H7 (cell line): Measurements from ENCODE around the gene MAST4. TPM values are rescaled to one million over a fixed set of nuclear protein-coding genes. Genes with fewer than 3 reads are reported as not detected.
A peak's percentile ranks its signal among the peaks of the same experiment; 100 is the strongest.

ENCODE experiments used
- DNase-seq: peaks from one replicate; pipeline ENCODE4 v3.0.0; 2012
- H3K27me3 ChIP-seq: 2 replicates; pipeline ENCODE4 v1.6.0; 2011; ENCODE audit warnings: mild to moderate bottlenecking, low read length; ENCODE audit not compliant: control insufficient read depth, insufficient read depth
- H3K36me3 ChIP-seq: replicated peaks from 2 replicates; pipeline ENCODE4 v1.5.1; 2011; ENCODE audit warnings: low read length; ENCODE audit not compliant: control insufficient read depth, insufficient read depth
- H3K4me3 ChIP-seq: 2 replicates; pipeline ENCODE4 v1.5.1; 2011; ENCODE audit warnings: low read depth, mild to moderate bottlenecking, control low read depth, low read length, moderate library complexity; ENCODE audit not compliant: insufficient read depth
- total RNA-seq: library from RNA; depleted of rRNA; stranded (reverse); fragments of >200 nt; shearing (Covaris generic); gene quantifications from 2 replicates; pipeline ENCODE4 v1.2.3, GENCODE V29; 2014; rRNA removed

MAST4 gene
- 1.6 and 3.0 TPM in 2 replicates for total RNA-seq

DNA sequence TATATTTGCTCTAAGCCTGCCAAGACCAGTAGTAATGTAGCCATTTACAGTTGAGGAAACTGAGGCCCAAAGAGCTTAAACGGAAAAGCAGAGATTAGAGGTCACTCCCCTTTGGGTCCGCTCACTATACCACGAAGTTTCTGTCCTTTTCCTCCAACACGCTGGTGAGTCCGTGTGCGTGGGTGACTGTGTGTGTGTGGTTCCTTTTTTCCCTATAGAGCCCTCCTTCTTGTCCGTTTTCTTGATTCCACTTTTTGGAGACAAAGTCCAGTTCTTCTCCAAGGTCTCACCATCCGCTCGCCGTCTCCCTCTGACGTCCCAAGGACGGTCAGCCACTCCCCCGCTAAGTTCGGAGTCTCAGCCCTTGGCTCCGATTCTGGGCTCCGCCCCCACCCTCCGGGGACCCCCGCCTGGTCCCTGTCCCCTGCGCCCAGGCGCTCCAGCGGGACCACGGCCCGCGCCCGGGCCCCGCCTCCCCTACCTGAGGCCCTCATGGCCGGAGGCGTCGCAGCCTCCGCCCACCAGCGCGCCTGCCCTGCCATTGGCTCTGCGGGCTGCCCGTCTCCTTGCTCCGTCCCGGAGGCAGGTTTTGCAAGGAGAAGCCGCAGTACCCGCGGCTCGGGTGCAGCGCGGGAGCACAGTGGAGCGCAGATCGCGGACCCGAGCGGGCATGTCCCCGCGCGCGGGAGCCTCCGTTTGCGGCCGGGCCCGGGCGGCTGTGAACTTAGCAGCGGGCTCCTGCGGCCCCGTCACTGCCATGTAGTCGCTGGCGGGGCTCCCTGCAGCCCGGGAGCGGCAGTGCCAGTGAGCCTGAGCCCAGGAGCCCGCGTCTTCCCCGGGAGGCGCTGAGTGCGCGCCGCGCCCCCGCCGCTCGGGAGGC, at the start of gene MAST4:
TSS of gene MAST4 (plus strand) at position 638 of the 880 bp plus-strand sequence. CDS start 263 bp downstream, outside the sequence.
- Histone ChIP-seq H3K4me3 (peak within 1 kb of the TSS; percentile 71), H3K36me3 (no peaks in the 10 kb centered on the region), H3K27me3 (peaks cover 58% of the 10 kb centered on the region)
- peak; percentile 98 for DNase-seq

DNA sequence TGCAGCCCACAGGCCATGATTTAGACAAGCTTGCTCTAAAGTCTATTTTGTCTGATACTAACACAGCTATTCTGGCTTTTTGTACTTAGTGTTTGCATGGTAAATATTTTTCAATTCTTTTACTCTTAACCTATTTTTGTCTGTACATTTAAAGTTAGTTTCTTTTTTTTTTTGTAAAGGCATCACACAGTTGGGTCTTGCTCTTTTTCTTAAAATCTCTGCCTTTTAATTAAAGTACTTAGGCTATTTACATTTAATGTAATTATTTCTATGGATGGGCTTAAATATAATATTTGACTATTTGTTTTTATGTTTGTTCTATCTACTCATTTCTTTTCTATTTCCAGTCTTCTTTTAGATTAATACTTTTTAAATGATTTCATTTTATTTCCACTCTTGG, 49.7 kb upstream of the MAST4 start:
- H3K27me3 ChIP-seq = no peaks in the 10 kb centered on the region
- DNase-seq = no peak
- no peaks in the 10 kb centered on the region for H3K36me3 ChIP-seq
- no peak overlapping the region for H3K4me3 ChIP-seq

DNA sequence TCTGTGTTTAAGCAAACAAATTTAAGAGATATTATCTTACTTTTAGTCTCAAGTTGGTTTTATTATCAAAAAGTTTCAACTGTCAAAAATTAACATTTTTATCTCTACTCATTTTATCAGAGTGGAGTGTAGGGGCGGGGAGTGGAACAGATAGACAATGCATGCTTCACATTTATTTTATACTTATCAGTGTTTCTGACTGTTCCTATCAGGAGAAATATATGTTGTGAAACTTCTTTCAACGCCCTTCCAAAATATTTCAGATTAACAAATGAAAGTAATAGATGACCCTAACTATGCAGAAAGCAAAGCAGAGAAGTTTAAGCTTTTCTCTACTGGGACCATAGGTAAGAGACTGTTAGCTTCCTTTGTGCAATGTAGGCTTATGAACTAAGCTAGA, 44.9 kb upstream of the MAST4 start:
- no peak overlapping the region for H3K4me3 ChIP-seq
- H3K27me3 ChIP-seq = no peaks in the 10 kb centered on the region
- no peaks in the 10 kb centered on the region for H3K36me3 ChIP-seq
- DNase-seq = no peak

DNA sequence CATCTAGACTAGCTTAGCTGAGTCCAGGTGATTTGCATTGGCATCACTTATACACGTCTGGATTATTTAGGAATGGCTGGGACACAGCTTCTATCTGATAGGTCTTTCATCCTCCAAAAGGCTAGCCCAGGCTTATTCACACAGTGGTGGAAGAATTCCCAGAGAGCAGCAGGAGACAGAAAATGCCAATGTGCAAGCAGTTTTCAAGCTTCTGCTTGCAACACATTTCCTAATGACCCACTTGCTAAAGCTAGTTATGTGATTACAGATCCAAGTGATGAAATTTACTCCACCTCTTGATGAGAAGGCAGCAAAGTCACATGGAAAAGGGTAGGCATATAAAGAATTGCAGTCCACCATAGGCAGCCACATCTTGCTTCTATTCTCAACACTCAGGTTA, 44.2 kb upstream of the MAST4 start:
- no peak for DNase-seq
- Histone ChIP-seq H3K36me3 (no peaks in the 10 kb centered on the region), H3K4me3 (no peak overlapping the region)

DNA sequence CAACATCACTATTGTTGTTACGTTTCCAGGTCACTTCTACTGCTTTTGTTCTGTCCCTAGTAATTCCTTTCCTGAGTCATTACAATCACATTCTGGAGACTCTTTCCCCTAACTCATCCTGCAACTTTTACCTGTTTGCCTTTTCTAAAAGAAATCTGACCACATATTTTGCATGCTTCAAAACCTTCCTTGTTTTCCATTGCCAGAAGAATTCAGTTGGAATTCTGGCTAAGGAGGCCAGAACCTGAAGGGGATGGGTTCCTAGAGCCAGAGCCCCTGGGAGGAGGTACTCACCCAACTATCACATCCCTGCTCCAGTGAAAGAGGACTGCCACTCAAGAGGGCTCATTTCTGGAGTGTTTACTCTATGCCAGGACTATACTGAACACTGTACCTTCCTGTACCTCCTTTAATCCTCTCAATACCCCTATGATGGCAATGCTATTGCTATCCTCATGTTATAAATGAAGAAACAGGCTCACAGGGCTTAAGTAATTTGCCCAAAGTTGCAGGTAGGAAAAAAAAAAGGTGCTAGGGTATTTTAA, 42.8 kb upstream of the MAST4 start:
- DNase-seq = no peak
- Histone ChIP-seq H3K4me3 (no peak overlapping the region), H3K36me3 (no peaks in the 10 kb centered on the region), H3K27me3 (no peaks in the 10 kb centered on the region)

More for the DNA sequence above, 44.2 kb upstream of the MAST4 start:
- H3K27me3 ChIP-seq = no peaks in the 10 kb centered on the region

DNA sequence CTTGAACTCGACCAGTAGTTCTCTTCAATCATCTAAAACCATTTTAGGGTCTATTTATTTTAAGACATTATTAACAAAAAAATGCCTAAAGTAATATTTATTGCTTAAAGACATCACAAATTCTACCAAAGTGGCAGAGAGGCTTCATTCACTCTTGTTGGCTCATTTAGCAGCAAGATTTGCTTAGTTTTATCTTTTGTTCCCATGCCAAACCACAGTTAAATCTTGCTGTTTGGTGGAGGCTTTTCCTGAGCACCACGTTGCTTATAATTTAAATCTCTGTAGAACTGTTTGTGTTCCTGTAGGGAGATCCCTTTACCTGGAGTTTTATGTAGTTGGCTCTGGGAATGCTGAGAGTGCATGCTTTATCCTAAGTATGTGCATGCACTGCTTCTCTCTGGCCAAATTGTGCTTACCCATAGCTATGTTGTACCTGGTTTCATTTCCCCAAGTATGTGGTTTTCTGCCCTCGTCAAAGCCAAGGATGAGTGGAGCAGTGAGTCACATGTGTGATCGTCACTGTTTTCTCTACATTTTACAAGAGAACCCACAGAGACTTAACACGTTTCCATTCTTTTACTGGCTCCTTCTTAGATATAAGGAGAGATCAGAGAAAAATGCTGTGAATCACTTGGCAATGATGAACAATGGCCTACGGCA, 42.1 kb upstream of the MAST4 start:
- H3K4me3 ChIP-seq = no peak overlapping the region
- no peaks in the 10 kb centered on the region for H3K27me3 ChIP-seq
- no peaks in the 10 kb centered on the region for H3K36me3 ChIP-seq
- no peak for DNase-seq

DNA sequence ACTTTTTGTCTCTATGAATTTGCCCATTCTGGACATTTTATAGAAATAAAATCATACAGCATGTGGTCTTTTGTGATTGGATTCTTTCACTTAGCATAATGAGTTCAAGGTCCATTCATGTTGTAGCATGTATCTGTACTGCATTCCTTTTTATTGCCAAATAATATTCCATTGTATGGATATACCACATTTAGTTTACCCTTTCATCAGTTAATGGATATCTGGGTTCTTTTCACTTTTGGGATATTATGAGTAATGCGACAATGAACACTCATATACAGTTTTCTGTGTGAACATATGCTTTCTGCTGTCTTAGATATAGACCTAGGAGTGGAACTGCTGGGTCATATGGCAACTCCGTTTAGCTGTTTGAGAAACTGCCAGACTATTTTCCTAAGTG, 41.3 kb upstream of the MAST4 start:
- no peak overlapping the region for H3K4me3 ChIP-seq

DNA sequence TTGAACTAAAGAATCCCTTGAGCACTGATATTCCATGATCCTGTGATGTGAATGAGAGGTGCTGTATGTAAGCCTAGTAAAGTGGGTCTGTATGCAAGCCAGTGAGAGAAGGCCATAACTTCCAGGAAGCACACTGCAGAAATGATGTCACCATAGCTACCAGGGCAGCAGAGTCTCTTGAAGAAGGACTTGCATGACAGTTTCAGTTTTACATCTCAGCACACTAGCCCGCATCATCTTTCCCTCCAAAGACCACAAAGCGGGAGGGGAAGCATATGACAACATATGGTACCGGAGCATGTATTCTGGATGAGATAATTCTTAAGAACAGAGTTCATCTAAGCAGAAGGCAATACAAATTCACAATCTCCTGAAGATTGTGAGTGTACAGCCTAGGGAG, 37.6 kb upstream of the MAST4 start:
- no peak overlapping the region for H3K4me3 ChIP-seq
- H3K36me3 ChIP-seq = no peaks in the 10 kb centered on the region
- no peaks in the 10 kb centered on the region for H3K27me3 ChIP-seq
- DNase-seq = no peak

More for the DNA sequence above, 41.3 kb upstream of the MAST4 start:
- DNase-seq = no peak
- no peaks in the 10 kb centered on the region for H3K27me3 ChIP-seq
- H3K36me3 ChIP-seq = no peaks in the 10 kb centered on the region

DNA sequence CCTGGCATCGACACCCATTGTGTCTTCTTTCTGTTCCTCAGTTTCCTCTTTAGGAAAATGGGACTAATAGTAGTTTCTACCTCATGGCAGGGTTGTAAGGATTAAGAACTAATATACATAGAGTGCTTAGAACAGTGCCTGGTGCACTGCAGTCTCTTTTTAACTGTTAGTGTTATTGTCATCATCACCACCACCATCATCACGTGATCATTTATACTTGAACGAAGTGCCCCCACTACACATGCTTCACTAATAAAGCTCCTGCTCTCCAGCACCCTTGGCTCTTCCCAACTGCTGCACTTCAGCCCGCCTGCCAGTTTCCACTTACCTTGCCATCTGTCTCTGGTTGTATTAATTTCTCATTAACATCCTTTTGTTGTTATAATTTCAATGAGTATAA, 35.8 kb upstream of the MAST4 start:
- H3K27me3 ChIP-seq = no peaks in the 10 kb centered on the region
- no peaks in the 10 kb centered on the region for H3K36me3 ChIP-seq
- H3K4me3 ChIP-seq = no peak overlapping the region
- DNase-seq = no peak

DNA sequence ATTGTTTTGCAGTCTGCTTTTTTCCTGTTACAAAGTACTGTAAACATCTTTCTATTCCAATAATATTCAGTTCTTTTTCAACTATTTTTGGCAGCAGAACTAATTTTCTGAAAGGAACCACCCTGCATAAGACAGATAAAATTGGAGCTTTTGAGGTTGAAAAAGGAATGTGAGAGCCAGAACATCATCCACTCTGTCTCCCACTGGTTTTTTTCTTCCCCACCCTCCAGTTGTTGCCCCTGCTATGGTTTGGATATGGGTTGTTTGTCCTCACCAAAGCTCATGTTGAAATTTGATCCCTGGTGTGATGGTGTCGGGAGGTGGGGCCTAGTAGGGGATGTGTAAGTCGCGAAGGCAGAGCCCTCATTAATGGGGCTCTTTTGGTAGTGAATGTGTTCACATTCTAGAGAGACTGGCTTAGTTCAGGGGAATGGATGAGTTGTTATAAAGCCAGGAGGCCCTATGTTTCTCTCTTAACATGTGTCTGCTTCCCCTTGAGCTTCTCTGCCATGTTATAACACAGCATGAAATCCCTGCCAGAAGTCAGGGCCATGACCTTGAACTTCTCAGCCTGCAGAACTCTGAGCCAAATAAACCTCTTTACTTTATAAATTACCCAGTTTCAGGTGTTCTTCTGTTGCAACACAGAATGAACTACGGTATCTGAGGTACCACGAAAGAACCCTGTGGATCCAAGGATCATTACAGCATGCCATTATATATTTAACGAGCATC, 34.8 kb upstream of the MAST4 start:
- no peak for DNase-seq
- no peaks in the 10 kb centered on the region for H3K27me3 ChIP-seq
- H3K4me3 ChIP-seq = no peak overlapping the region
- H3K36me3 ChIP-seq = no peaks in the 10 kb centered on the region

DNA sequence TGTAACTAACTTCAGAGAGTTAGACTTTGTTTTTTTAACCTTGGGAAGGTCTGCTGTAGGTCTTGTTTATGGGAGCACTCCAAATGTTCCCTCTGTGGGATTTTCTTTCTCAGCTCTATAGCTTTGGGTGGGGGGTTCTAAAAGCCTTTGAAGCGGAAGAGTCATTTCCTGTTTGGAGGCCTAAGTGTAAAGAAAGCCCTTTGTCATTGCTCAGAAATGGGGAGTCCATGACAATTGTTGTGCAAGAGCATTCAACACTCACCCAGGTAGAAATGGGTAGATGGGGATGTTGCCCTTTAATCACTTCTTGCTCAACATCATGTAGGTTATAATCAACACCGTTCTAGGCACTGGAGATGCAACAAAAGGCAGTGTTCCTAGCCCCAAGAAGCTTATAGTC, 30.3 kb upstream of the MAST4 start:
- no peak for DNase-seq
- Histone ChIP-seq H3K27me3 (no peaks in the 10 kb centered on the region), H3K4me3 (no peak overlapping the region), H3K36me3 (no peaks in the 10 kb centered on the region)

DNA sequence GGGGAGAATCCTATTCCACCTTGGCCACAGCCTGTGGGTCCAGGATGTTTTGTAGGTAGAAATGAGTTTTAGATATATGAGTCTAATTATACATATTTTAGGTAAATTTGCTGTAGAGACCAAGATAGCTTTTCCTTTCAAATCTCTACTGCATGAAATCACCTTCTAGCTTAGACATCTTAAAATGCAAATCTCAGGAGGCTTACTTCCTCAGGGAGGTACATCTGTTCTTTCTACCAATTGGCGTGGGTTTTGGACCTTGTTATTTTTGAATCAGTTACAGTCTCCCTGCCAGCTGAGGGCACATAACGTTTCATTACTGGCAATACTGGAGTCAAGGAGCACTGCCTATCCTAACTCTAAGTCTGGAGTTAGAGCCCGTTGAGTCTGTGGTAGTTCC, 28.7 kb upstream of the MAST4 start:
- H3K4me3 ChIP-seq = no peak overlapping the region
- no peak for DNase-seq
- no peaks in the 10 kb centered on the region for H3K36me3 ChIP-seq
- H3K27me3 ChIP-seq = no peaks in the 10 kb centered on the region

DNA sequence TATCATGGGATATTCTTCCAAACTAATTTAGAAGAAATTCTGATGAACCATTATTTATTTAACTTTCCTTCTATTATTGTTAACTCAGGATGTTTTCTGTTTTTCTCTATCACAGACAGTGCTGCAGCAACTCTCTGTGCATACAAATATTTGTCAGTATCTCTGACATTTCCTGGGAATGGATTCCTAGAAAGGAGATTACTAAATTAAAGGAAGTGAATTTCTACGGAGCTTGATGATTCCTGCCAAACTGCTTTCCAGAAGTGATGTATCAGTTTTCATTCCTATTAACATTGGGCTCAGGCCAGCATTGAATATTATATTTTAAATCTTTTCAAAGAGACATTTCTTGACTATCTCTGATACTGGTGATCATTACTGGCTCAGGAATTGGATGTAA, 26.0 kb upstream of the MAST4 start:
- Histone ChIP-seq H3K4me3 (no peak overlapping the region), H3K36me3 (no peaks in the 10 kb centered on the region), H3K27me3 (no peaks in the 10 kb centered on the region)
- no peak for DNase-seq

DNA sequence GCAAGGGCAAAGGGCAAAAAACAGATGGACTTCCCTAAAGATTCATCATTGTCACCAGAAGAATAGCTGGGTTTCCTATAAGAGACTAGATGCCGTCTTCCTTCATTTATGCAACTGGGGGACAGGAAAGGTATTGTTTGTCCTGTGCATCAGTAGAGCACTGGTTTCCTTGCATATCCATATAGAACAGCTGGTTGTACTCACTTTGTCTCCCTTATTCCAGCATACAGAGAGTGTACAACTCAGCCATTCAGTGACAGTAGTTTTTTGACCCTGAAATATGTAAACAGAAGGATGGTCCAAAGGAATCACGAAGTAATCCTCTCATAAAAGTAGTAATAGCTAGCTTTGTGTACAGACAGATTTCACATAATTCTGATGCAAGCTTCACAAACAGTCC, 22.5 kb upstream of the MAST4 start:
- no peak overlapping the region for H3K4me3 ChIP-seq
- no peaks in the 10 kb centered on the region for H3K27me3 ChIP-seq
- no peak for DNase-seq
- H3K36me3 ChIP-seq = no peaks in the 10 kb centered on the region
